Spinal cord (tissue), 10 donors: ENCODE results near the gene PRSS33. TPM values are rescaled to one million over a fixed set of nuclear protein-coding genes. Genes with fewer than 3 reads are reported as not detected.

Source experiments
- DNase-seq, 6 donors: peaks; one replicate each; pipeline versions ENCODE4 v3.0.0 to v3.0.0-alpha.2; 2013 to 2015; ENCODE audit warnings: low spot score in 6 of 6, low read depth in 4 of 6
- H3K27ac ChIP-seq: one replicate; pipeline ENCODE4 v1.5.1; 2013; ENCODE audit warnings: low read depth, low read length, control low read depth
- H3K27me3 ChIP-seq: one replicate; pipeline ENCODE4 v1.6.1; 2013; ENCODE audit warnings: low read length; ENCODE audit not compliant: control insufficient read depth, insufficient read depth
- H3K36me3 ChIP-seq: one replicate; pipeline ENCODE4 v1.6.1; 2013; ENCODE audit warnings: low read length; ENCODE audit not compliant: control insufficient read depth, insufficient read depth
- H3K4me1 ChIP-seq: one replicate; pipeline ENCODE4 v1.6.1; 2013; ENCODE audit warnings: low read length; ENCODE audit not compliant: control insufficient read depth, insufficient read depth
- H3K4me3 ChIP-seq: one replicate; pipeline ENCODE4 v1.5.1; 2013; ENCODE audit warnings: low read depth, low read length, control low read depth
- H3K9me3 ChIP-seq: one replicate; pipeline ENCODE4 v1.6.1; 2013; ENCODE audit warnings: low read length; ENCODE audit not compliant: control insufficient read depth, insufficient read depth
- WGBS: methylation state at CpG from one replicate; pipeline ENCODE4 v1.1.5; 2013; ENCODE audit warnings: missing lambda C conversion rate; ENCODE audit not compliant: insufficient coverage; 5-methylcytosine and 5-hydroxymethylcytosine counted together
- polyA plus RNA-seq, 2 donors: library from polyadenylated mRNA; unstranded; fragments of 120-200 nt; gene quantifications; one replicate each; pipeline ENCODE4 v1.2.1, GENCODE V29; 2013; ENCODE audit not compliant: insufficient read length in 2 of 2
- total RNA-seq, 2 donors: library from RNA; depleted of rRNA in 1 of 2; stranded (reverse); fragments of 120-200 nt in 1 of 2; fragments of >200 nt in 1 of 2; gene quantifications; one replicate each; pipeline versions ENCODE4 v1.2.3 to v1.2.4, GENCODE V29; 2013 to 2014
- donor health status: healthy.

The PRSS33 gene
- total and polyA plus RNA-seq, 4 donors, result 0.17 to 0.24 (median 0.21) TPM; not detected in 1

DNA sequence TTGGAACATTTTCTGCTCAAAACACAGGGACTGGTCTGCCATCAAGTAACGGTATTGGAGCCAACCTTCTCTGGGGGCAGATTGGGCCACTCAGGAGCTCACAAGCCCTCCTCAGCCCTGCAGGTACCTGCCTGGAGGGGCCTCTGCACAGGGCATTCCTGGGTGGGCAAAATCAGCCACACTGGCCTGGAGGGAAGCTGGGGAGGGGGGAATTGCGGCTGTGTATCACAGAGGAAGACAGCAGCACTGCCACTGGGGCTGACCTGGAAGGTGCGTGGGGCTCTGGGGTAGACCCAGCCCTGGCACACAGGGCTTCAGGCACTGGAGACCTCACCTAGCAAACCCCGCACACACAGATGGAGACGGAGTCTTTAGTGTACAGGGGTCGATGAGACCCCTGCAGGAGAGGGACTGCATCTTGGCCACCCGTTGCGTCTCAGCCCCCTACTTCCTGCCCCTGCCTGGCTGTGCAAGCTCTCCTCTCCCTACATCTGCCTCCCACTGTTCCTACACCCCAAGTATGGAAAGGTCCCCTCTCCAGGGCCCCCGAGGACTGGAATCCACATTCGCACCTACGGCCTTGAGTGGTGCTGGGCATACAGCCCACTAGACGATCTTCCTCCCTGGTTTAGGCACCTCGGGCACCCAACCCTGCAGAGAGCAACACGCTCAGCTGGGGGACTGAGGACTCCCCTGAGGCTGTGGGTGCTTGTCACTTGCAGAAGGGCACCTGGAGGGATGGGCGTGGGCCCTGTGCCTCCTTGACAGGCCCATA is 42.1 kb downstream of the PRSS33 start:
- H3K4me1 ChIP-seq, result no peaks in the 10 kb centered on the region
- no peak overlapping the region for H3K27ac ChIP-seq
- WGBS, result 82% methylated on average over 14 of the region's 15 CpGs
- no peaks in the 10 kb centered on the region for H3K9me3 ChIP-seq
- H3K36me3 ChIP-seq, result peaks cover 17% of the 10 kb centered on the region
- H3K4me3 ChIP-seq, result no peak overlapping the region
- H3K27me3 ChIP-seq, result no peaks in the 10 kb centered on the region
- DNase-seq, result no peak

DNA sequence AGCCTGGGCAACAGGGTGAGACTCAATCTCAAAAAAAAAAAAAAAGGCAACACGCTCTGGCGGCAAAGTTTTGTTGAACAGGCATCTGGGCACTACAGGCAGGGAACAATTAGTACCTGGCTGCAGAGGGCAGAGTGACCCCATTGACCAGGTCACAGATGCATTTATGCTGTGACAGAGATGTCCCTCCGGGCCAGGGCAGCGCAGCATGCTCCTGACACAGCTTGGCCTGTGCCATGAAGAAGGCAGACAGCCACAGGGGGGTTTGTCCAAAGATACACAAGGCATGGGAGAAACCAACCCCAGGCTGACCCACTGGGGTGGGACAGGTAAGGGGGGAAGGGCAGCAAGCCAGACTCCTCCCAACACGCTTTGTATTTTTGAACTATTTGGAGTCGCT is 42.6 kb downstream of the PRSS33 start:
- Histone ChIP-seq H3K4me1 (no peaks in the 10 kb centered on the region), H3K27me3 (no peaks in the 10 kb centered on the region), H3K27ac (no peak overlapping the region), H3K36me3 (peaks cover 17% of the 10 kb centered on the region), H3K4me3 (no peak overlapping the region), H3K9me3 (no peaks in the 10 kb centered on the region)
- WGBS, result 88% methylated on average over 6 of the region's 6 CpGs
- DNase-seq, result no peak

DNA sequence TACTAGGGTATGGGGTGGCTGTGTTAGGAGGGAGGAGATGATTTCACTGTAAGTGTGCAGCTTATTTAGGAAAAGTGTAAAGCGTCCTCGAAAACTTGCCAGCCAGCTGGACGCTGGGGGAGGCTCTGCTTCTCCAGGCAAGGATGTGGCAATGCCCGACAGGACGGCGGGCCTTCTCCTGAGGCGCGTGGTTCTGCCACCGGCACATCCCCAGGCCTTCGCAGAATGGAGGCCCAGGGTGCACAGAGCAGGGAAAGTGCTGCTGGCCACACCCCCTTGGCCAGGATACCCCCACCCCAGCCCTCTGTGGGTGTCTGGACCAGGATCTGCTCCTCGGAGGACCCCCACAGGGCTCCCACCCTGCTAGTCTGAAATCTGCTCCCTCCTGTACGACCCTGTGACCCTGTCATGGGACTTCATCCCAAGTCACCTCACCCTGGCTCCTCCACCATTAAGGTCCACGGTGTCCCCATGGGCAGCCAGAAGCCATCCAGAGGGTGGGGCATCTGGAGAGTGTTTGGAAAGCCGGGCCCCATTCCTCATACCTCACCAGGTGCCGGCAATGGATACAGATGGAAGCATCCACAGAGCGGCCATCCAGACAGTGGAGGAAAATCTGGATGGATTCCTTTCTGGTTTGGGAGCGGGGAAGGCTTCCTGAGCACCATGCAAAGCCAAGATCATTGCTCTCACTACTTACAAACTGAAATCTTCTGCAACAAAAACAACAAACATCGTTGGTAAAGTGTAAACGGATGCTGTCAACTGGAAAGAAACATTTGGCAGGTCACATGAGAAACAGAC is 44.2 kb downstream of the PRSS33 start:
- Histone ChIP-seq H3K36me3 (peaks cover 7% of the 10 kb centered on the region), H3K4me1 (no peaks in the 10 kb centered on the region), H3K4me3 (no peak overlapping the region), H3K9me3 (no peaks in the 10 kb centered on the region), H3K27me3 (no peaks in the 10 kb centered on the region), H3K27ac (no peak overlapping the region)
- DNase-seq, result no peak
- 94% methylated on average over 12 of the region's 19 CpGs for WGBS

DNA sequence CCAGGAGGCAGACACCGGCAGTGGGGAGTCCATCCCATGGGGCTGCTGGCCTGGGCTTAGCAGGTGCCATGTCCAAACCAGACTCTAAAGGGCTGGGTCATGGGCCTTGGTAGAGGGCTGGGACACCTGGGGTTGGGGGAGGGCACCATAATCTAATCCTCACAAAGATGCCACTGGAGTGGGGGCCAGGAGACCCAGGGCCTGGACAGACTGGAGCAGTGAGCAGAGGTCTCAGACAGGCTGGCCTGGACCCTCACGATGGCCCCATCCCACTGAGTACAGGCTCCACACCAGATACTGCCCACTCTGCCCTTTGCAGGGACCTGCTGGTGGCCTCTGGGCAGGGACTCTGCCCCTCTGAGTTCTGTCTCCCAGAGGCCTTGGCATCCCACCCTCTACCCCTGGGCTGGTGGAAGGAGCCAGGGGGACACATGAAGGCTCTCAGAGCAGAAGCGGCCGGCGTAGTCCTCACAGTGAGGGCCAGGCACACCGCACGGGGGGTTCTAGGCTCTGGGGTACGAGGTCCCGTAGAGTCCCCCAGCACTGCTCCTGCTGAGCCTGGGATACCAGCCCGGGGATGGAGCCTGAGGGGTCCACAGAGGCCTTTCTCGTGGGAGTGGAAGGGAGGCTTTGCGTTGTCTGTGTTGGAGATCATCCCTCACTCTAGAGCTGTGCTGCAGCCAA is 44.9 kb downstream of the PRSS33 start:
- WGBS, result 93% methylated on average over 9 of the region's 12 CpGs
- no peak for DNase-seq
- Histone ChIP-seq H3K36me3 (peaks cover 7% of the 10 kb centered on the region), H3K27me3 (no peaks in the 10 kb centered on the region), H3K9me3 (no peaks in the 10 kb centered on the region), H3K4me1 (no peaks in the 10 kb centered on the region), H3K4me3 (no peak overlapping the region), H3K27ac (no peak overlapping the region)

DNA sequence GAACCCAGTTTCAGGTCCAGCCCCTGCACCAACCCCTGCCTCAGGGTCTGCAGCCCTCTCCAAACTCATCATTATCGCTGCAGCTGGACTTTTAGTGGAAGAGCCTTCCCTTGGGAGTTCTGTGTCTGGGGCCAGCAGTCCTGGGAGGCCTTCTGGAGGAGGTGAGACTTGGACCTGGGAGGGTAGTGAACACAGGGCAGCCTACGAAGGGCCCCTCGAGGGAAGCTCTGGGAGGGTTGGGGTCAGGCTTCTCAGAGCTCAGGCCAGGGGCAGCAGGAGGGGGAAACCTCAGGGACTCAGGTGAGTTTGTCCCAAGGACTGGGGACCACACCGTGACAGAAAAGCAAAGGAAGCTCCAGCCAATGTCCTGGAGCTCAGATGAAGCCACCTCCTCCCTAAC is 46.2 kb downstream of the PRSS33 start:
- Histone ChIP-seq H3K9me3 (no peaks in the 10 kb centered on the region), H3K4me1 (no peaks in the 10 kb centered on the region), H3K27me3 (no peaks in the 10 kb centered on the region), H3K27ac (no peak overlapping the region), H3K4me3 (no peak overlapping the region), H3K36me3 (peaks cover 7% of the 10 kb centered on the region)
- DNase-seq, result no peak
- WGBS, result 98% methylated on average over 3 of the region's 4 CpGs

DNA sequence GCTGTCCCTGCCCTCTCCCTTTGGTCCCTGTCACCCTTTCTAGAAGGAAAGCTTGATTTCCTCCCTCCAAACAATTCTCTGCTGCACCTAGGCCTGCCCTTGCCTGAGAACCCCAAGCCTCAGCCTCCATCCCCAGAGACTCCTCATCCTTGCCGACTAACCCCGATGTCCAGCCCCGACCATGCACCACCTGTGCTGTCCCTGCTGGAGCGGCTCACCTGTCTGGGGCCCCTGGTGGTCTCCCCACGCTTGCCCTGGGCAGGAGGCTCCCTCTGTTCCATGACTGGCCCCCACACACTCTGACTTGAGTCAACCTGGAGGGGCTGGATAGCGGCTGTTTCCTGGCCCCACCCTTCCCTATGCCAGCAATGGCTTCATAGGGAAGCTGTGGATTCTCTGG is 46.9 kb downstream of the PRSS33 start:
- peaks cover 4% of the 10 kb centered on the region for H3K36me3 ChIP-seq
- DNase-seq, result no peak
- H3K4me3 ChIP-seq, result no peak overlapping the region
- H3K4me1 ChIP-seq, result no peaks in the 10 kb centered on the region
- 89% methylated on average over 5 of the region's 6 CpGs for WGBS
- H3K9me3 ChIP-seq, result no peaks in the 10 kb centered on the region
- no peak overlapping the region for H3K27ac ChIP-seq
- no peaks in the 10 kb centered on the region for H3K27me3 ChIP-seq

DNA sequence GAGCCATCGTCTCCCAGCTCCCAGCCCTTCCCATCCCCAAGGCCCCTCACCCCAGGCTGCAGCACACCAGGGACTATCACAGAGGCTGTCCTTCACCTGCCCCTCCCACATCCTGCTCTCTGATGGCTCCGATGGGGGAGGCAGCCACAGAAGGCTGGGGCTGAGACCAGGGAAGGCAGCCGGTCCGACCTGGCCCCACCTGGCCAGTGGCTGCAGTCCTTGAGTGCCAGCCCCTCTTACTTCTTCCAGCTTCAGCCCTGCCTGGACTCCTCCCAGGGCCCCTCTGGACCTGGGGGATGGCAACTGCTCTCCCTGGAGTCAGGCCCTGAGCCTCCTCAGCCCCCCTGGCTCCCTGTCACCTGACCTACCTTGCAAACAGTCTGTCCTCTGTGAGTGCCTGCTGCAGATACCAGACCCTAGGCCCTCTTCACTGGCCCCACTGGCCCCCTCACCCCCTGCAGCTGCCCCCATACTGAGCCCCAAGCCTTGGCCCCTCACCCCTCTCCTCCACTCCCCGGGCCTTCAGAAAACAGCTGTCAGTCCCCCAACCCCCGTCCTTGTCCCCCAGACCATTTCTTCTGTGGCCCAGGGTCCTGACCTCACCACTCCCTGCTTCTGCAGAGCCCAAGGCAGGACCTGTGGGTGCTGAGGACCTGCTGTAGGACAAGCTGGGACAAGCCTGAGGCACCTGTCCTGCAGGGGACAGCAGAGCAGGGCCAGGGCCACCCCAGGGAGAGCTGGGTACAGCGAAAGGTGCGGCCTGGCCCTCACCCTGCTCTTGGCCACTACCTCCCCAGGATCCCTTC is 47.5 kb downstream of the PRSS33 start:
- H3K36me3 ChIP-seq, result peaks cover 4% of the 10 kb centered on the region

DNA sequence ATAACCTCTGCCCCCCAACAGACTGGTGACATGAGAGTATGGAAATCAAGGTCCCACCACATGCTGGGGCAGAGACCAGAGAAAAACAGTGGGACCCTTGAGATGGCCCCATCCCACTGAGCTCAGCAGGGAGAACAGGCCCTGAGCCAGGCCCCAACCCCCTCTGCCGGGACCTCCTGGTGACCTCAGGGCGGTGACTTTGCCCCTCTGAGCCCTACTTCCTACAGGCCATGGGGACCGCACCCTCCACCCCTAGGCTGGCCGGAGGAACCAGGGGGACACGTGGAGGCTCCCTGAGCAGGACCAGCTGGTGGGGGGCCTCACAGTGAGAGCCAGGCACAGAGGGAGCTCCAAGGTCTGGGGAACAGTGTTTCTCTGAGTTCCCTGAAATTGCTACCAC is 48.7 kb downstream of the PRSS33 start:
- Histone ChIP-seq H3K36me3 (peaks cover 4% of the 10 kb centered on the region), H3K4me1 (no peaks in the 10 kb centered on the region), H3K4me3 (no peak overlapping the region), H3K9me3 (no peaks in the 10 kb centered on the region), H3K27ac (no peak overlapping the region), H3K27me3 (no peaks in the 10 kb centered on the region)
- WGBS, result 66% methylated on average over 5 of the region's 5 CpGs
- DNase-seq, result no peak

More for the DNA sequence above, 47.5 kb downstream of the PRSS33 start:
- H3K4me1 ChIP-seq, result no peaks in the 10 kb centered on the region
- H3K9me3 ChIP-seq, result no peaks in the 10 kb centered on the region
- no peak overlapping the region for H3K27ac ChIP-seq
- 53% methylated on average over 7 of the region's 8 CpGs for WGBS
- no peak overlapping the region for H3K4me3 ChIP-seq
- no peak for DNase-seq
- H3K27me3 ChIP-seq, result no peaks in the 10 kb centered on the region

DNA sequence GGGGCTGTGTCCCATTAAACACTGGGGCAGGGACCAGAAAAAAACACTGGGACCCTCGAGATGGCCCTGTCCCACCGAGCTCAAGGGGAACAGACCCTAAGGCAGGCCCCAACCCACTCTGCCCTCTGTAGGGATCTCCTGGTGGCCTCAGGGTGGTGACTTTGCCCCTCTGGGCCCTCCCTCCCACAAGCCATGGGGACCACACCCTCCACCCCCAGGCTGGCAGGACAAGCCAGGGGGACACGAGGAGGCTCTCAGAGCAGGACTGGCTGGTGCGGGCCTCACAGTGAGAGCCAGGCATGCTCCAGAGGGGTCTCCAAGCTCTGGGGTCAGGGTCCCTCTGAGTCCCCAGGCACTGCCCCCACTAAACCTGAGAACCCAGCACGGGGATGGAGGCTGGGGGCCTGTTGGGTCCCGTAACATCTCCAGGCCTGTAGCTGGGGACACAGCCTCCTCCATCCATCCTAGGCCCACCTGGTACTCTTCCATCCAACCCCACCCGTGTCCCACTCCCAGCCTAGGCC is 49.4 kb downstream of the PRSS33 start:
- Histone ChIP-seq H3K27me3 (no peaks in the 10 kb centered on the region), H3K9me3 (no peaks in the 10 kb centered on the region), H3K36me3 (peaks cover 2% of the 10 kb centered on the region), H3K4me1 (no peaks in the 10 kb centered on the region), H3K27ac (no peak overlapping the region), H3K4me3 (no peak overlapping the region)
- no peak for DNase-seq
- WGBS, result 76% methylated on average over 7 of the region's 7 CpGs
